ENCODE data around the gene TMBIM4.
A peak's percentile ranks its signal among the peaks of the same experiment; 100 is the strongest.

The TMBIM4 gene

GRCh38 chr12:66195242-66195641, 25.4 kb upstream of the TMBIM4 start:
- Histone ChIP-seq H2BK120ac (ENCODE audit: low read depth, low read length) (no peak overlapping the region), H3K27ac (ENCODE audit: low read depth, low read length) (no peak overlapping the region), H3K4me3 (ENCODE audit: low read length) (no peak overlapping the region), H3K18ac (ENCODE audit: low read length) (no peak overlapping the region), H3K23ac (ENCODE audit: low read length) (no peak overlapping the region), H3K79me1 (ENCODE audit: low read length) (no peaks in the 10 kb centered on the region), H3K79me2 (ENCODE audit: control insufficient read depth, insufficient read depth, low read length) (no peaks in the 10 kb centered on the region), H3K9ac (ENCODE audit: low read length) (no peak overlapping the region), H3K27me3 (ENCODE audit: insufficient read depth, low read length, poor library complexity) (no peaks in the 10 kb centered on the region), H3K36me3 (ENCODE audit: control insufficient read depth, insufficient read depth, low read length) (no peaks in the 10 kb centered on the region), H3K4me1 (ENCODE audit: control insufficient read depth, low read depth, low read length) (peaks cover 2% of the 10 kb centered on the region), H3K4ac (ENCODE audit: low read depth, low read length) (no peak overlapping the region), H2BK15ac (replicated peaks; ENCODE audit: low read depth) (no peak overlapping the region), H2BK5ac (ENCODE audit: low read length) (no peak overlapping the region), H4K8ac (ENCODE audit: low read depth, low read length) (no peak overlapping the region), H4K5ac (ENCODE audit: low read length) (no peak overlapping the region), H2AK5ac (ENCODE audit: low read length) (no peak overlapping the region), H3K56ac (ENCODE audit: low read length) (no peak overlapping the region), H3K4me2 (ENCODE audit: low read length) (no peak overlapping the region)
- WGBS (ENCODE audit: extremely low coverage, insufficient coverage, low lambda C conversion rate) = no CpG with 5 or more reads among the region's 6 CpGs
- DNase-seq = no peak

- no peaks in the 10 kb centered on the region for H3K79me1 ChIP-seq (ENCODE audit: low read length)
- no peak overlapping the region for H3K23ac ChIP-seq (ENCODE audit: low read length)
- H2BK120ac ChIP-seq (ENCODE audit: low read depth, low read length) = no peak overlapping the region
- H4K8ac ChIP-seq (ENCODE audit: low read depth, low read length) = no peak overlapping the region
- no peak overlapping the region for H3K56ac ChIP-seq (ENCODE audit: low read length)
- H3K36me3 ChIP-seq (ENCODE audit: control insufficient read depth, insufficient read depth, low read length) = no peaks in the 10 kb centered on the region
- no peak for DNase-seq
- no CpG with 5 or more reads among the region's 2 CpGs for WGBS (ENCODE audit: extremely low coverage, insufficient coverage, low lambda C conversion rate)
- no peak overlapping the region for H3K4me3 ChIP-seq (ENCODE audit: low read length)
- no peak overlapping the region for H3K18ac ChIP-seq (ENCODE audit: low read length)
- H2BK5ac ChIP-seq (ENCODE audit: low read length) = no peak overlapping the region
- no peak overlapping the region for H4K5ac ChIP-seq (ENCODE audit: low read length)
- H3K4ac ChIP-seq (ENCODE audit: low read depth, low read length) = no peak overlapping the region
- no peak overlapping the region for H3K4me2 ChIP-seq (ENCODE audit: low read length)
- H3K27me3 ChIP-seq (ENCODE audit: insufficient read depth, low read length, poor library complexity) = no peaks in the 10 kb centered on the region
- H3K27ac ChIP-seq (ENCODE audit: low read depth, low read length) = no peak overlapping the region
- H2AK5ac ChIP-seq (ENCODE audit: low read length) = no peak overlapping the region
- H3K79me2 ChIP-seq (ENCODE audit: control insufficient read depth, insufficient read depth, low read length) = no peaks in the 10 kb centered on the region
- no peak overlapping the region for H2BK15ac ChIP-seq (replicated peaks; ENCODE audit: low read depth)
- peaks cover 2% of the 10 kb centered on the region for H3K4me1 ChIP-seq (ENCODE audit: control insufficient read depth, low read depth, low read length)
- H3K9ac ChIP-seq (ENCODE audit: low read length) = no peak overlapping the region
Observed at GRCh38 chr12:66194122-66194521, 24.3 kb upstream of the TMBIM4 start.

GRCh38 chr12:66191547-66192126, 21.8 kb upstream of the TMBIM4 start:
- no peaks in the 10 kb centered on the region for H3K4me1 ChIP-seq (ENCODE audit: control insufficient read depth, low read depth, low read length)
- H3K4me3 ChIP-seq (ENCODE audit: low read length) = no peak overlapping the region
- H2BK15ac ChIP-seq (replicated peaks; ENCODE audit: low read depth) = no peak overlapping the region
- no peak overlapping the region for H4K8ac ChIP-seq (ENCODE audit: low read depth, low read length)
- H3K27ac ChIP-seq (ENCODE audit: low read depth, low read length) = no peak overlapping the region
- H3K18ac ChIP-seq (ENCODE audit: low read length) = no peak overlapping the region
- H3K36me3 ChIP-seq (ENCODE audit: control insufficient read depth, insufficient read depth, low read length) = no peaks in the 10 kb centered on the region
- H2BK5ac ChIP-seq (ENCODE audit: low read length) = no peak overlapping the region
- H3K4me2 ChIP-seq (ENCODE audit: low read length) = no peak overlapping the region
- no peak overlapping the region for H3K23ac ChIP-seq (ENCODE audit: low read length)
- peak overlapping the region; percentile 27 for H3K56ac ChIP-seq (ENCODE audit: low read length)
- H3K27me3 ChIP-seq (ENCODE audit: insufficient read depth, low read length, poor library complexity) = no peaks in the 10 kb centered on the region
- H3K9ac ChIP-seq (ENCODE audit: low read length) = no peak overlapping the region
- no peaks in the 10 kb centered on the region for H3K79me2 ChIP-seq (ENCODE audit: control insufficient read depth, insufficient read depth, low read length)
- H3K79me1 ChIP-seq (ENCODE audit: low read length) = no peaks in the 10 kb centered on the region
- no peak for DNase-seq
- H2BK120ac ChIP-seq (ENCODE audit: low read depth, low read length) = no peak overlapping the region
- H2AK5ac ChIP-seq (ENCODE audit: low read length) = no peak overlapping the region
- no peak overlapping the region for H3K4ac ChIP-seq (ENCODE audit: low read depth, low read length)
- no peak overlapping the region for H4K5ac ChIP-seq (ENCODE audit: low read length)
- no CpG with 5 or more reads among the region's 7 CpGs for WGBS (ENCODE audit: extremely low coverage, insufficient coverage, low lambda C conversion rate)

GRCh38 chr12:66190519-66191370, 20.9 kb upstream of the TMBIM4 start:
- H3K4ac ChIP-seq (ENCODE audit: low read depth, low read length) = no peak overlapping the region
- H3K27ac ChIP-seq (ENCODE audit: low read depth, low read length) = no peak overlapping the region
- DNase-seq = no peak
- H3K4me2 ChIP-seq (ENCODE audit: low read length) = no peak overlapping the region
- H3K27me3 ChIP-seq (ENCODE audit: insufficient read depth, low read length, poor library complexity) = no peaks in the 10 kb centered on the region
- H3K4me3 ChIP-seq (ENCODE audit: low read length) = no peak overlapping the region
- no peaks in the 10 kb centered on the region for H3K79me1 ChIP-seq (ENCODE audit: low read length)
- H2AK5ac ChIP-seq (ENCODE audit: low read length) = no peak overlapping the region
- H2BK15ac ChIP-seq (replicated peaks; ENCODE audit: low read depth) = no peak overlapping the region
- no peaks in the 10 kb centered on the region for H3K36me3 ChIP-seq (ENCODE audit: control insufficient read depth, insufficient read depth, low read length)
- no peak overlapping the region for H2BK120ac ChIP-seq (ENCODE audit: low read depth, low read length)
- H2BK5ac ChIP-seq (ENCODE audit: low read length) = no peak overlapping the region
- no peak overlapping the region for H3K56ac ChIP-seq (ENCODE audit: low read length)
- H3K23ac ChIP-seq (ENCODE audit: low read length) = no peak overlapping the region
- no peaks in the 10 kb centered on the region for H3K4me1 ChIP-seq (ENCODE audit: control insufficient read depth, low read depth, low read length)
- H3K79me2 ChIP-seq (ENCODE audit: control insufficient read depth, insufficient read depth, low read length) = no peaks in the 10 kb centered on the region
- no CpG with 5 or more reads among the region's 1 CpG for WGBS (ENCODE audit: extremely low coverage, insufficient coverage, low lambda C conversion rate)
- no peak overlapping the region for H4K5ac ChIP-seq (ENCODE audit: low read length)
- H3K9ac ChIP-seq (ENCODE audit: low read length) = no peak overlapping the region
- no peak overlapping the region for H4K8ac ChIP-seq (ENCODE audit: low read depth, low read length)
- H3K18ac ChIP-seq (ENCODE audit: low read length) = no peak overlapping the region

GRCh38 chr12:66189889-66190288, 20.1 kb upstream of the TMBIM4 start:
- Histone ChIP-seq H3K4me2 (ENCODE audit: low read length) (no peak overlapping the region), H3K79me2 (ENCODE audit: control insufficient read depth, insufficient read depth, low read length) (no peaks in the 10 kb centered on the region), H3K4me1 (ENCODE audit: control insufficient read depth, low read depth, low read length) (no peaks in the 10 kb centered on the region), H3K9ac (ENCODE audit: low read length) (no peak overlapping the region), H3K36me3 (ENCODE audit: control insufficient read depth, insufficient read depth, low read length) (no peaks in the 10 kb centered on the region), H3K23ac (ENCODE audit: low read length) (no peak overlapping the region), H3K56ac (ENCODE audit: low read length) (no peak overlapping the region), H2BK5ac (ENCODE audit: low read length) (no peak overlapping the region), H2BK15ac (replicated peaks; ENCODE audit: low read depth) (no peak overlapping the region), H3K79me1 (ENCODE audit: low read length) (no peaks in the 10 kb centered on the region), H2BK120ac (ENCODE audit: low read depth, low read length) (no peak overlapping the region), H4K5ac (ENCODE audit: low read length) (no peak overlapping the region), H3K27ac (ENCODE audit: low read depth, low read length) (no peak overlapping the region), H3K18ac (ENCODE audit: low read length) (no peak overlapping the region), H3K4me3 (ENCODE audit: low read length) (no peak overlapping the region), H4K8ac (ENCODE audit: low read depth, low read length) (no peak overlapping the region), H3K4ac (ENCODE audit: low read depth, low read length) (no peak overlapping the region), H2AK5ac (ENCODE audit: low read length) (no peak overlapping the region), H3K27me3 (ENCODE audit: insufficient read depth, low read length, poor library complexity) (no peaks in the 10 kb centered on the region)
- DNase-seq = no peak
- WGBS (ENCODE audit: extremely low coverage, insufficient coverage, low lambda C conversion rate) = no CpG with 5 or more reads among the region's 6 CpGs
